NCI-H2196 (cell line): ENCODE measurements around the gene ADPRM.
A peak's percentile ranks its signal among the peaks of the same experiment; 100 is the strongest.
"Not testable (repeated sequence)": the region's sequence is repeated elsewhere in the genome, so short reads cannot be mapped to it uniquely, and the experiment has no call there.

ENCODE experiments used
- DNase-seq: peaks from one replicate; lab custom pipeline; 2025; ENCODE audit not compliant: unreplicated experiment; lab: John Stamatoyannopoulos, UW

ADPRM gene, protein sequence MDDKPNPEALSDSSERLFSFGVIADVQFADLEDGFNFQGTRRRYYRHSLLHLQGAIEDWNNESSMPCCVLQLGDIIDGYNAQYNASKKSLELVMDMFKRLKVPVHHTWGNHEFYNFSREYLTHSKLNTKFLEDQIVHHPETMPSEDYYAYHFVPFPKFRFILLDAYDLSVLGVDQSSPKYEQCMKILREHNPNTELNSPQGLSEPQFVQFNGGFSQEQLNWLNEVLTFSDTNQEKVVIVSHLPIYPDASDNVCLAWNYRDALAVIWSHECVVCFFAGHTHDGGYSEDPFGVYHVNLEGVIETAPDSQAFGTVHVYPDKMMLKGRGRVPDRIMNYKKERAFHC

DNA sequence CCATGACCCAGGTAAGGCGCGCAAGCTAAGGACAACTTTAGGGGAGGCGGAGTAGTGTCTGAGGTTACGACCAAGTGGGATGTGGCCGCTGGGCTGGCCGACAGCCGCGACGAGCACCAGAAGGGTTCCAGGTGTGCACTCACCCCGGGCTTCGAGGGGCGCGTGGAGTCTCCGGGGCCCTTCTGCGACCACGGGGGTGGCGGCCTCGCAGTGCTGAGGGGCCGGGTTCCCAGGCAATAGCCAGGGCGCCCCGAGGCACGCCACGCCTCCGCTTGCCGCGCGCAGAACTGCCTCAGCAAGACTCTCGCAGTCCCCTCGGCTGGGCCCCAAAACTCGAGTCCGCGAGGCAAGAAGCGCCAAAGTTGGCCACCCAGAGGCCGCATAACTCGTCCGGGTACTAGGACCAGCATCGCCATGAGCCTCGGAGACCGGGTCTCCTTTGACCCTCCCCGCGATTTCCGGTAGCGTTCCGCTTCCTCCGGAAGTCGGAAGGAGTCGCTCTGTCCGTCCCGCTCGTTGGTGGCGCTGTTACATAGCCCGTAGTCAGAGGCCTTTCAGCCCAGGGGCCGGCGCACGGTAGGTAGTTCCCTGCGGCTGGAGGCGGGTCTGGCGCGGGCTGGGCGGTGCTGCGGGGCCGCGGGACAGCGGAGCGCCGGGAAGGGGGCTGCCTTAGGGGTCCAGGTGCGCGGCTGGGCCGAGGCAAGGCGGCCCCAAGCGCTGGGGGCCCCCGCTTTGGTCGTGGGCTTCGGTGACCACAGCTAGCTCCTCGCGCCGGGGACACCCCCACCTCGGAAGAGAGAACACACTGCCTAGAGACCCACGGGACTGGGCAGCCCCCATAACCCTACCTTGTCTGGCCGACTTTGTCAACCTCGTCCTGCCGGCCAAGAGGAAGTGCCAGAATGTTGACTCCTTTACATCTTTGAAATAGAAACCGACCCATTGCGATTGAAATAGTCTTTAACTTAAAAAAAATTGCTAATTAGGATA lies at the start of gene ADPRM, which contains the start of gene SCO1:
Gene ADPRM, plus strand, starts transcription at position 503 of the 990 bp plus-strand sequence. CDS start 7,333 bp downstream, outside the sequence.
Gene SCO1, minus strand, starts transcription at position 442 of the 990 bp plus-strand sequence. Its CDS starts 26 bp downstream, at position 416.
- peak; percentile 82 for DNase-seq

DNA sequence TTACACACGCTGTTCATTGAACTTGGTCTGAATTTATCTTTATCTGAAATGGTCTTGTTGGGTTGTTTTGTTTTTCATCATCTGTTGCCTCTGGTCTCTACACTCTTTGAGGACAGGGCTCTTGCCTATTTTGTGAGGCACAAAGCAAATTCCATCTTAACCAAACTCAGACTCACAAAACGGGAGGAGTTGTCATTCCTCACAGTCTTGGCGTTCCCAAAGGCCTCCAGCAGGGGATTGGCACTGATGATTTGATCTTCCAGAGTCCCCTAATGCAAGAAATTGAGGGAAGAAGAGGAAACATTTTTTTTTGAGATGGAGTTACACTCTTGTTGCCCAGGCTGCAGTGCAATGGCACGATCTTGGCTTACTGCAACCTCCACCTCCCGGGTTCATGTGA lies 49.0 kb upstream of the ADPRM start:
- no peak for DNase-seq

DNA sequence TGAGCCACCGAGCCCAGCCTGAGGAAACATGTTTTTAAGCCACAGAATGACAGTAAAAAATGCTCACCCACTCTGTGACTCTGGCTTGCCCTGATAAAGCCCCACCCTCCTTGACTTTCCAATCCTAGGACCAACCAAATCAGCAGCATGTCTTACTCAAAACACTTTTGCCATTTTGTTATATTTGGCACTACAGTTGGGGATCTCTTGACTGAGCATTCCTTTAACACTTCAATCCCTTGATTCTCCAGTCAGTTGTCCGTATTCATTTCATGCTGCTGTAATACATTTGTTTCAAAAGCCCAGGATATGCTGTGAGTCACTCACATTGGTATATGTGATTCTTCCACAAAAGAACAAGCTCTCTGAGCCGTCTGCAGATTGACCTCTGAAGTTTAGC lies 48.4 kb upstream of the ADPRM start:
- no peak for DNase-seq

DNA sequence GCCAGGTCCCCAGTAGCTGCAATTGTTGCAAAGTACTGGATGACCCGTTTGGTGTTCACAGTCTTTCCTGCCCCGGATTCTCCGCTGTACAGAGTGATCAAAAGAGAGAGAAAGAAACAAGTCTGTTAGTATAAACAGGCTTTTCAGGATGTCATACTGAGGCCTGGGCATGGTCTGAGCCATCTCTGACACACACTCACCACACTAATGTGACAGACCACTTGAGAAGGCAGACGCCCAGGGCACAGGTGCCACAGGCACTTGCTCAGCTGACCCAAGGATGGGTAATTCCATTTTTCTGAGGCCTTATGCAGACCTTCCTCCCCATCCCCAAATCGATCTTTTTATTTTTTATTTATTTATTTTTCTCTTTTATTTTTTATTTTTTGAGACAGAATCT lies 47.8 kb upstream of the ADPRM start:
- no peak for DNase-seq

DNA sequence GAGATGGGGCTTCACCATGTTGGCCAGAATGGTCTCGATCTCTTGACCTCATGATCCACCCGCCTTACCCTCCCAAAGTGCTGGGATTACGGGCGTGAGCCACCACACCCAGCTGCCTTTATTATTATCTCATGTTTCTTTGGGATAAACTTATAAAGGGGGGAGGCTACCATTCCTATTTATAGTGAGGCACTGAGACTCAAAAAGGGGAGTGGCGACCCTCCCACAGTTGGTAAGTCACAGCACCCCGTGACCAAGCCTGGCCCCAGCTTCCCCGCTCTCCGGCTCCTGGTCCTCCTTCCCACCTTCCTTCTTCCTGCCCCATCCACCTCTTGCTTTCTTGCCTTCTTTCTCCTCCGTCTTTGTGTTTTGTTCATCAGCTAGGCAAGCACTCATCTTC lies 45.5 kb upstream of the ADPRM start:
- DNase-seq = no peak

DNA sequence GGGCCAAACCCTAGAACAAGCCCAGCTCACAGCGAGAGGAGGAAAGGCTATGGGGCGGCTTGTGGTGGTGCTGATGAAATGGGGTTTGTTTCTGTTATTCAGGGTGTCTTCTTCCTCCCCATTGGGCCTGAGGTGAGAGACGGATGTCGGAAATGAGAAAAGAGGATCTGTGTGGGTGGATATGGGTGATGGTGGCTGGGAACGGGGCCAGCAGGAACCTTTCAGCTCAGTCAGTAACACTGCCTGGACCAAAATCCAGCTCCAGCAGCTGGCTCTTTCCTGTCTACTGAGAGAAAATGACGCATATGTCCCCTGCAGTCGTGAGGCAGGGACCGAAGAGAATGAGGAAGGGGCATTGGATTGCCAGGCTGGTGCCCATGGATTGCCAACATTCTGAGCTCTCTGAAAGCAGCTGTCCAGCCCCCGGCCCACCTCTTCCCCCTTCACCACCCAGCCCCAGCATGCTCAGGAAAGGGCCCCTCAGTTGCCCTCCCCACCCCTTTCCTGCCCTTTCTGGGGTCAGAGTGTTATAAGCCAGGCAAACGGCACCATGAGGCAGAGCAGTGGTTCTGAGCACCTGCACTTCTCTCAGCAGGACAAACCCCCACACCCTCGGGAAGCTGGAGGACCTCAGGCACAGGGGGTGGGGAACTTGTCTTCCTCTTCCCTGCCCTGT lies 44.3 kb upstream of the ADPRM start:
- DNase-seq = no peak

DNA sequence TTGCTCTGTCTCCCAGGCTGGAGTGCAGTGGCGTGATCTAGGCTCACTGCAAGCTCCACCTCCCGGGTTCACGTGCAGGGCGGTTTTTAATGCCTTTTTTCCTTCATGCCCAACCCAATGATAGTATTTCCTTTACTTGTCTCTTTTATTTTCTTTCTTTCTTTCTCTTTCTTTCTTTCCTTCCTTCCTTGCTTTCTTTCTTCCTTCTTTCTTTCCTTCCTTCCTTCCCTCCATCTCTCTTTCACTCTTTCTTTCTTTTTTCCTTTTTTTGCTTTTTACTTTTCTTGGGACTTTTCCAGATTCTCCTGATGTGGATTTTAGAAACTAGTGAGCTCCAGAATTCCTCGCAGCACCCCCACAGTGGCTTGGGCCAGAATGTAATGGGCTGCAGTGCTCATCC lies 43.4 kb upstream of the ADPRM start:
- no peak for DNase-seq

DNA sequence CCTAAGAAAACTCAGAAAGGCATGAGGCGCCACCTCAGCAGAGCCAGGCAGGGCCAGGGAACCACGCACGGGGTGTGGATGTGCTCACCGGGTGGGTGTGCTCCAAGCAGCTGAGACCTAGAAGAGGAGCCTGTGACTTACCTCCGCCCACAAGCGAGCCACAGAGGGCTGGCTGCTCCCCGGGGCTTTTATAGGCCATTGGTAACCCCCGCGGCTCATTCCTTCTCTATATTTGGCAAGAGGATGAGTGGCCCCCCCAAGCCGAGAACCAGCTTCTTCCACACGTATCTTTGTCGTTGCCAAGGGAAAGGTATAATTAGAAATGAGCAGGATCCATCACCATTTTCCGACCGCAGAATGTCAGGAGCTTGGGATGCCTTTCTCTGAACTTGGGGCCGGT lies 40.2 kb upstream of the ADPRM start, which contains the start of gene MYH3:
Gene MYH3, minus strand, starts transcription at position 162 of the 400 bp plus-strand sequence. CDS start 2,245 bp downstream, outside the sequence.
- DNase-seq = no peak

DNA sequence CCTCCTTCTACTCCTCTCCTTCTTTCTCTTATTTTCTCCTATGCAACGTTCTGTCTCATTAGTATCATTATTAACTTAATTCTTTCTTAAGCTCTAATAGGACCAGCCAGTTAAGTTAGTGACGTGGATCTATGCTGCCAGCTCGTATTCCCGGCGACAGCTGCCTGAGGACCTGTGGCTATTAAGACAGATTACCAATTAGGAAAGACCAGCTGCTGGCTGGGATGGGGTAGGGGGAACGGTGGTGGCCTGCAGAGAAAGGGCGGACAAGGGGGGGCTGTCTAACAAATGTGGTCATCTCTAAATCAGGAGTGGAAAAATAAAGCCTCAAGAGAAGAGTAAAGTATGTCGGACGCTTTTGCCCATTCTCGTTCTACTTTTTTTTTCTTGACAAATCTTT lies 39.5 kb upstream of the ADPRM start:
- no peak for DNase-seq

DNA sequence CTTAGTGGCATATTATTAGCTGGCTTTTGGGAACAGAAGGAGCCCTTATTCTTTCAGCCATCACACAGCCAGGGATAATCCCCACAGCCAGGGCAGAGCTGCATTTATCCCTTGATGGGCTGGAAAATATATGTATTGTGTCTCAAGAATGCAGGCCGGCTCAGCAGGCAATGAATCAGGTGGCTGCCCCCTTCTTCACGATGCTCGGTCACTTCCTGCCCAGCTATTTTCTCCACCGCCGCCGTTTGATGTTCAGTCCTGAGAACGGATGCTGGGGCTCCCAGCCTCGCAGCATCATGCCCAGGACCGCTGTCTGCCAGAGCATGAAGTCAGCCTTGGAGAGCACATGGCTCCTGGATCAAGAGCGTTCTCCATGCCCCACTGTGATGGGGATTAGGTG lies 36.0 kb upstream of the ADPRM start:
- no peak for DNase-seq

DNA sequence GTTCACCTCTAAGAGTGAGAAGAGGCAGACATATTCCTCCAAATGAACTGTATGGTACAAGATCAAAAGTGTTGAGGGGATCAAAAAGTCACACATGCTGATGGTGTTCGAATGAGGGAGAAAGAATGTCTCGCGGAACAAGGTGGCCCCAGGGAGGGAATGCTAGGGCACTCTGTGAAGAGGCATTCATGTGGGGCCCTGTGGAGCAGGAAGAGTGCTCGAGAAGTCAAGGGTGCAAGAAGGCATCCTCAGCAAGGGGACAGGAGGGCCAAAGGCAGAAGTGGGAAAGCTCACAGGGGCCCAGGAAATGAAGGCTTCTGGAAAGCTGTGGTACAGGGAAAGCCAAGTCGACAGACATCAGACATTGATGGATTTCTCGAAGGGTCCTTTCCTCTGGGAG lies 34.2 kb upstream of the ADPRM start:
- no peak for DNase-seq

DNA sequence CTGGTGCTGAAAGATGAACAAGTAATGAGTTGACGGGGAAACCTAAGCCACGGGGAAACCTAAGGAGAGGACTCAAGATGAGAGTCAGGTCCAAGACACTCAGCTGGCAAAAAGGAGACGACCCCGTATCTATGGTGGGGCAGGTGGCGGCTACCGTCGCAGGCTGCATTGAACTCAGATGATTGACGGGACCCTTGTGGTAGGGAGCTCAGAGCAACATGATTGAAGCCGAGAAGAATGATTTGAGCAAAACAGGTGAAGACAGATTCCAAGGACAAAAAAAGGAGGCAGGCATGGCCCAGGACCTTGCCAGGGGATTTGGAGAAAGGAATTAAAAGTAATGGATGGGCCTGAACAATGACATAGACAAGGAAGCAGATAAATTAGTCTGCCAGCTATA lies 32.8 kb upstream of the ADPRM start:
- DNase-seq = no peak

DNA sequence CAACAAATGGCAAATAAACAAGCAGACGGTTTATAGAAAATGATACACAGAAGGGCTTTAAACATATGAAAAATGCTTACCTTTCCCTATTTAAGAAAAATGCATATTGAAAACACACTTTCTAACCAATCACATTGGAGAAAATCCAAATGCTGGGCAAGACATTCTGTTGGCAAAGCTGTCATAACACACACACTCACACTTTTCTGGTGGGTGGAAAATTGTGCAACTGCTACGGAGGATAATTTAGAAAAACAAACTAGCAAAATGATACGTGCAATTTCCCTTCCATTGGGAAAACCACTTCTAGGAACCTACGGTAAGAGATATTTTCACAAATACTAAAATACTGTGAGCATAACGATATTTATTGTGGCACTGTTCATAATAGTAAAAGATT lies 30.5 kb upstream of the ADPRM start:
- DNase-seq = no peak

DNA sequence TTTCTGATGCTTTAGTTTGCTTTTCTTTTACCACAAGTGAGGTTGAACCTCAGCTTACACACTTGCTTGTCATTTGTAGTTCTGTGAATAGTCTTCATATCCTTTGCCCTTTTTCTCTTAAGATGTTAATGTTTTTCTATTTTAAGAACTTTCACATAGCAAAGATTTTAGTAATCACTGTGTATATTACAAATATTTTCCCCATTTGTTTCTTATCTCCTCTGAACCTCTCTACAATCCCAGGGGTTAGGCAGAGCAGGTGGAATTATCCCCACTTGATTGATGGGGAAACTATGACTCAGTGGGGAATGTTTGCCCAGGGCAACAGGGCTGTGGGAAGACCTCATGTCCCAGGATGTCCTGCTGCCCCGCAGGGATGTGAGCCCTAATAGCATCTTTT lies 28.6 kb upstream of the ADPRM start:
- no peak for DNase-seq

DNA sequence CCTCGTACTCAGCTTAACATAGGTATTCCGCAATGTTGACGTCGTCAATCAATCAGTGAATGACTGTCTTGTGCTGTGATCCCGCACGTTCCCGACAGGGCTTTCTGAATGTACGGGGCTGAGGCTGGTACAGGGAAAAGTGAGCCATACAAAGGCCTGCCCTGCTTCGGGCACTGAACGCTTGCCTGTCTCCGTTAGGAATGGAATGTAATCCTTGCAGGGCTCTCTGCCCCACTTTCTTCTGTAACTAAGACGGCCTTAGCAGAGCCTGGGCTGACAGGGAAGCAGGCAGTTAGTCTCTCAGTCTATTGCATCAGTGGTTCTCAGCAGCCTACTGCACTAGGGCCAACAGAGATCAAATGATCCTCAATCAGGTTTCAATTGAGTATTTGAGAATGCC lies 24.1 kb upstream of the ADPRM start:
- no peak for DNase-seq

DNA sequence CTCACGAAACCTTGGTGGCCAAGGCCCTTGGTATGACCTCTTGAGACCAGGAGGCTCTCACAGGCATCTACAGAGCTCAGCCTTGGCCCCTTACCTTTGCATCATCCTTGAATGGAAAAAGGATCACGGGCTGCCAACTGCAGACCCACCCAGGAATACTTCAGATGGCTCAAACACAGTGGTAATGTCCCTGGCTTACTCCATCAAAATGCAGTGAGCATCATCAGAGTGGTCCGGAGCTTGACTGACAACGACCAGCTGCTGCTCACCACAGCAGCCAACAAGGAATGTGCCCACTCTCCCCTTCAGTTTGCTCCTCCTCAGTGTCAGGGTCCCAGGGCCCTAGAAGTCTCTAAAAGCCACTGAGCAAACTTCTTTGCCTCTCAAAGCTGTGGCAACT lies 22.7 kb upstream of the ADPRM start:
- no peak for DNase-seq

DNA sequence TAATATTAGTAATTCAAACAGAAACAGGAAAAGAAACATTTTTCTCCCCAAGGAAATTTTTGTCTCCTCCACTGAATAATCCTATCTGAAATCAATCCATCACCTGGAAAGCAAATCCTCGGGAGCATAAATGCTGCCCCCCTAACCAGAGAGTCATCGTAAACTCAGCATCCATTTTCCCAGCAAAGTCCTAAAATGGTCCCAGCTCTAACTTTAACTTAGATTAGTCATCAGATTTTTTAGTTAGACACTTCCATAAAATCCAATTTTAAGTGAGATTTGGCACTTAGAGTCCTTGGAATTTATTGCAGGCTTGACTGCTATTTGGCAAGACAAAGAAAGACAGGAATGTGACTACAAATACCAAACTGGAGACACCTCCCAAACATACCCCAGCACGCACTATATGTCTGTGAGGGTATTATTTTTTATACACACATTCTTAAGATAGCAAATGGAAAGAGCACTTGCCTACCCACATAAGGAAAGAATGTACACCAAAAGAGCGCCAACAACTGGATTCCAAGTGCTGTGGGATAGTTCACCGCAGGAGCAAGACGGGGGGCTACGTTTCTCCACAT lies 15.4 kb upstream of the ADPRM start:
- DNase-seq = no peak

DNA sequence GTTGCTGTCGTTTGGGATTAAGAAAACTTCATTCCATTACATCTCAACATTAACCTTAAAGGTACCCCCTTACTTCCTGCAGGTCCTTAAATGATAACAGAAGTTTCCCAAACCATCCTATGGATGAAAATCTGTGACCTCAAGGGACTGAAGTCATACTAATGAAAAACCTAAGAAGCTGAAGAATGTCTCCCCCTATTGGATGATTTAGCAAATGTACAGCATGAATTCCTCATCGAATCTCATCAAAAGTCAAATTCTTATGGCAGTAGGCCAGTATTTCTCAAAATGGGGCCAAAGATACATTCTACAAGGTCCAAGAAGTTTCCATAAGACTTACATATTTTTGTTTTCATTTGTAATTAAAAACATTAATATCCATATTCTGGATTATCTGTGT lies 13.5 kb upstream of the ADPRM start:
- no peak for DNase-seq

DNA sequence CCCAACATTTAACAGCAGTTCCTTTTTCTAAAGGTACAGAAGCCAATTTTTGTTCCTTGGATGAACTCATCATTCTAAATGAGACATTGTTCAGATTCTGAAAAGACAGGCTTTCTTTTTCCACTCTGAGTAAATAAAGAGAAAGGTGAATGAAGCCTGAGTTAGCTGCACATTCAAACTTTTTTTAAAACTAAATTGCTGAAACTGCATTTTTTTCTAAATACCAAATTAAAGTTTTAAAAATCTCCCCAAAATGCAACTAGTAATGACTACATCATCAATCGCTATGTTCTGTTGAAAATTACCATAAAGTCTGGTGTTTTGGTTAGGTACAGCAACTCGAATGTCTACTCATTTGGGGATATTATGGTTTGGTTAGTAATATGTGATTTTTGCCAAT lies 9.9 kb upstream of the ADPRM start:
- DNase-seq = no peak

DNA sequence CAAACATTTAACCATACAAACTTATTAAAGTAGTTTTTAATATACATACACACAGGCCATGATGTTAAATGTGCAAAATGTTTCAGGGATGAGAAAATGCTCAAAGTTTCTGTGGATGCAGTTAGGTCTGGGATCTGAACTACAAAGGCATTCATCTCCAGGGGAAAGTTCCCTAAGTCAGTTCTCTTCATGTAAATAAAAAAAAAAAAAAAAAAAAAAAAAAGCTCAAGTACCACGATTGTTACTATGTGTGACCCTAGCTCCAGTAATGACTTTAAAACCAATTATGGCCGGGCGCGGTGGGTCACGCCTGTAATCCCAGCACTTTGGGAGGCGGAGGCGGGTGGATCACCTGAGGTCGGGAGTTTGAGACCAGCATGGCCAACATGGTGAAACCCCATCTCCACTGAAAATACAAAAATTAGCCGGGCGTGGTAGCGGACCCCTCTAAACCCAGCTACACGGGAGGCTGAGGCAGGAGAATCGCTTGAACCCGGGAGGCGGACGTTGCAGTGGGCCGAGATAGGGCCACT lies 1.5 kb upstream of the ADPRM start:
- DNase-seq = not testable (repeated sequence)
